HG03025 (cell line): ENCODE results near the gene TLCD1.
"Not testable (repeated sequence)": the region's sequence is repeated elsewhere in the genome, so short reads cannot be mapped to it uniquely, and the experiment has no call there.

ENCODE experiments used
- ATAC-seq: cut with Tn5 transposase; IDR thresholded peaks from one replicate; pipeline ENCODE4 v1.9.1; 2021; ENCODE audit warnings: mild to moderate bottlenecking, moderate library complexity; ENCODE audit not compliant: unreplicated experiment, low FRiP score

Gene TLCD1

DNA sequence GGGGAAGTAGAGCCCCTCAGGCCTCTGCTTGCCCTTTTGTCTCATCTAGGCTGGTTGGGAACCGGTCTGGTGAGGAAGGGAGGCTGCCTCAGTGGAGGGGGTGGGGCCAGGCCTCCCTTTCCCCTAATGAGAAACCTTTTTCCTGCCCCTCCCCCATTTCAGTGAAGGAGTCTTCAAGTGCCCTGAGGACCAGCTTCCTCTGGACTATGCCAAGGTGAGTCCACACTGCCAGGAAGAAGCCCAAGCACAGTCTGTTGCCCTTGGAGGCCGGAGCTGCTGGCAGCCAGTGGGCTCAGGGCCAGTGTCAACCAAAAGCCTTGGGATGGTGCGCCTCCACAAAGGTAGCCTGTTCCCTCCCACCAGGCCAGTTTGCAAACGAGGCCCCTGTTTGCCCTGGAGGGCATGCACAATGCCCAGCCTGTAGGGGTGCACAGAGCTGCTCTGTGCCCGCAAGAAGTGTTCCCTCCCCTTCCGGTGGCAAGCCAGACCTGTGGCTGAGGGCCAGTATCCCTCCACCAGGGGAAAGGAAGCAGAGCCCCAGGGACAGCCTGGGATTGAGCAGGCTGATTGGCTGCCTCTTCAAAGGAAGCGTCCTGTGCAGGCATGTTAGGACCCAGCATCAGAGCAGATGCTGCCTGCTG lies 21.1 kb upstream of the TLCD1 start:
- no peak for ATAC-seq

GRCh38 chr17:28746611-28747050 lies 20.6 kb upstream of the TLCD1 start:
- ATAC-seq: no peak

DNA sequence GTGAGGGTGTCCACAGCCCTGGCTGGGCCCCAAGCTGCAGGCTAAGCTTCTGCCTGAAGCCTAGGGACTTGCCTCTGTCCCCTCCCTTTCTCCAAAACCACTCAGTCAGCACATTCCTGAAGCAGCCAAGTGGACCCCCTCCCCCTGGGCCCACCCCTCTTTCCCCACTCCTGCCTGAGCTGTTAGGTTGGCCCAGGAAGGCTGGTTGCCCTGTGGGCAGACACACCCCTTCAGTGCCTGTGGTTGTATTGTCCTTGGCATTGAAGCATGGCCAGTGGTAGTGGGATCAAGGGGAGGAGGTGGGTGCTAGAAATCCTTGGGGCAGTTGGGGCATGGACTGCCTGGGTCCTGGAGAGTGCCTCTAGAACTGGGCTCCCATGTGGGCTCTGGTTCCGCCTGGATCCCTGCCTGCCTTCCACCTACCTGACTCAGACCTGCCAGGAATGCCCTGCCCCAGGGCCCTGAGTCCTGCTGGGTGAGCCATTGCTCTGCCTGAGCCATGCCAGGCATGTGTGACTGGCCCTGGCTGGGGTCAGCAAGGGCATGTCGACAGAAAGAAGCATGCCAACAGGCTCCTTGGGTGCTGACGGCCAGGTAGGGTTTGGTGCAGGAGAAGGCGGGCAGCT lies 19.9 kb upstream of the TLCD1 start:
- ATAC-seq: no peak

DNA sequence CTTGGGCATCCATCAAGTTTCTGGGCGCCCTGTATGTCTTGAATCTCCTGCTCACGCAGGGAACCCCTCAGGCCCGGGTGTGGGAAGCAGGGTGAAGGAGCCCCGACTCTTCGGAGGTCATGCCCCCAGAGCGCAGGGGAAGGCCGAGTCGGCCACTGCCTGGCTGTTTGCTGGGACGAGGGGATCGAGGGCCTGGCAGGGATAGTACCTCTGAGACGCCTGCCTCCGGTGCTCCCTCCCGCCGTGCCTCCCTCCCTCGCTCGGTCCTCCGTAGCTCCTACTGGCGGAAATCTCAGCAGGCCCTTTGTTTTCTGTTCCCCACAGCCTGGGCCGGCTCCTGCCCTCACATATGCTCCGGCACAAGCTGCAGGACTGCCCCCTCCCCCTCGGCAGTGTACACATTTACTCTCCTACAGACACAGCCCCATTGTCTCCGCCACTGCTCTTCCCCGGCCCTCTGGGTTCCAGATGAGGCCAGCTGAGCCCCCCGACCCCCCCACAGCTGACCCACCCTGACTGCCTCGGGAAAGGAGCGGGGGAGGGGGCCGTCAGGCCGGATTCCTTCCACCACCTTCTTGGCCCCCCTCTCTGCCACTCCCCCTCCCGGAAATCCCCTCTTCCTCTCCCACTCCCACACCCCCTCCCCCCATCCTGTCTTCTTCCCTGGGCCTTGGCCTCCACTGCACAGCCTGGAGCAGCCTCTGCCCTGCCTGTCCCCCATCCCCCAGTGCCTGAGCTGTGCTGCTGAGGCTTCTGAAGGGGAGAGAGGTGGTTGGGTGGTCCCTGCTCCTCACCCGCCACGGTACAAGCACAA lies 19.1 kb upstream of the TLCD1 start:
- no peak for ATAC-seq

DNA sequence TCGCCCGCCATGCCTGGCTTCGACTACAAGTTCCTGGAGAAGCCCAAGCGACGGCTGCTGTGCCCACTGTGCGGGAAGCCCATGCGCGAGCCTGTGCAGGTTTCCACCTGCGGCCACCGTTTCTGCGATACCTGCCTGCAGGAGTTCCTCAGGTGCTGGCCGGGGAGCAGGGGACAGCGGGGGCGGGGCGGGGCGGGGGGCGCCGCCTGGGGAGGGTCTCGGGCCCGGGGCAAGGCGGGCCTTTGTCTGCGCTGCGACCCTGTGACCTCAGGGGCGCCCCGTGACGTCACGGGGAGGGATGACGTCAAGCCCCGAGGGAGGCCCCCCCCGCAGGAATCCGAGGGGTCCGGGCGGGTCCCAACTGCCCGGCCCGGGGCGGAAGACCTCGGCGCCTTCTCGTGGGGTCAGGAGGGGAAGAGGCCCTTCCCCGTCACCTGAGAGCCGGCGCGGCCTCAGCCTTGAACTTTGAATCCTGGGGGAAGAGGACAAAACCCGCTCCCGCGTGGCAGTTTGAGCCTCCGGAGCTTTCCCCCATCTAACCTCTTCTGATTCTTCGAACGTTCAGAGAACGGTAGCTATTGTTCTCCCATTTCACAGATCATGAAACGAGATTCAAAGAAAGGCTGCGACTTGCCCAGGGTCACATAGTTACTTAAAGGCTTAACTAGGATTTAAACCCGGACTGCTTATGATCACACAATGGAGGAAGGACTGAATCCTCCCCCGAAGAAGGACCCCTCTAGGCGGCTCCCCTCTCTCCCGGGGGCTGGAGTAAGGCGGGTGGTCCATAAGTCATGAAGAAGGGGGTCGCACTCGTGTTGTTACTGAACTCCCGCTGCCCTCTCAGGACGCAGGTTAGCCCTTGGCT lies 18.3 kb upstream of the TLCD1 start:
- peak; percentile 9 for ATAC-seq

DNA sequence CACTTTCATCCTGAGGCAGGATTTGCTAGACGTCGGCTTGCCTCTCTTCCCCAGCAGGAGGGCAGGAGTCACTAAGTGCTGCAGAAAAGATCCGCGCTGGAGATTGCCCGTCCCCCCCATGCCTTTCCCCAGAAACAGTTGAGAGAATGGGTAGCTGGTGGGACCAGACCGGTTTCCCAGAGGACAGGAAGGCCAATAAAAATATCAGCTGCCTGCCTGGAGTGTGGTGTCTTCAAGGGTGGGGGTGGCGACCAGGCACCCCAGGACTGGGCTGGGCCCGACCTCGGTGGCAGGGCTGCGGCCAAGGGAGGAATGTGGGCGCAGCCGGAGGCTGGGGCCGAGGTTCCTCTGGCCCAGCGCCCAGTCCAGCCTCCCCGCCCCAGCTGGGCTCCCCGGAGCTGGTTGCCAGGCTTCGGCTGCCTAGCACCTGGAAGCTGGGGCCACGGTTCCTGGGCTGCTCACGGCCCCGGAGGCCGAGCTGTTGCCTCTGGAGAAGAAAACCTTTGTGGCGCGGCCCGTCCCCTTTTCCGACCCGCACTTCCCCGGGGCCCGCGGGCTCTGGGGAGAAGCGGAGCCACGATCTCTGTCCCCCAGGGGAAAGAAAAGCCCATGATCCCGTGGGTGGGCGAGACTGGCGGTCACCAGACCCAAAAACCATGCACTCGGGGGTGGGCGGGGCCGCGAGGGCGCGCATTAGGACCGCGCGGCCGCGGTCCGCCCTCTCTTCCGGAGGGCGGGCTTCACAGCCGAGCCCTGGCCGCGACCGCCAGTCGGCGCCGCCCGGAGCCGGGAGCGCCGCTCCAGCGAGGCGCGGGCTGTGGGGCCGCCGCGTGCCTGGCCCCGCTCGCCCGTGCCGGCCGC lies 17.4 kb upstream of the TLCD1 start, which contains the start of gene TRAF4:
Gene TRAF4 (plus strand): TSS at position 769 of the 861 bp plus-strand sequence. CDS start 102 bp downstream, outside the sequence.
- ATAC-seq: peak; percentile 43

DNA sequence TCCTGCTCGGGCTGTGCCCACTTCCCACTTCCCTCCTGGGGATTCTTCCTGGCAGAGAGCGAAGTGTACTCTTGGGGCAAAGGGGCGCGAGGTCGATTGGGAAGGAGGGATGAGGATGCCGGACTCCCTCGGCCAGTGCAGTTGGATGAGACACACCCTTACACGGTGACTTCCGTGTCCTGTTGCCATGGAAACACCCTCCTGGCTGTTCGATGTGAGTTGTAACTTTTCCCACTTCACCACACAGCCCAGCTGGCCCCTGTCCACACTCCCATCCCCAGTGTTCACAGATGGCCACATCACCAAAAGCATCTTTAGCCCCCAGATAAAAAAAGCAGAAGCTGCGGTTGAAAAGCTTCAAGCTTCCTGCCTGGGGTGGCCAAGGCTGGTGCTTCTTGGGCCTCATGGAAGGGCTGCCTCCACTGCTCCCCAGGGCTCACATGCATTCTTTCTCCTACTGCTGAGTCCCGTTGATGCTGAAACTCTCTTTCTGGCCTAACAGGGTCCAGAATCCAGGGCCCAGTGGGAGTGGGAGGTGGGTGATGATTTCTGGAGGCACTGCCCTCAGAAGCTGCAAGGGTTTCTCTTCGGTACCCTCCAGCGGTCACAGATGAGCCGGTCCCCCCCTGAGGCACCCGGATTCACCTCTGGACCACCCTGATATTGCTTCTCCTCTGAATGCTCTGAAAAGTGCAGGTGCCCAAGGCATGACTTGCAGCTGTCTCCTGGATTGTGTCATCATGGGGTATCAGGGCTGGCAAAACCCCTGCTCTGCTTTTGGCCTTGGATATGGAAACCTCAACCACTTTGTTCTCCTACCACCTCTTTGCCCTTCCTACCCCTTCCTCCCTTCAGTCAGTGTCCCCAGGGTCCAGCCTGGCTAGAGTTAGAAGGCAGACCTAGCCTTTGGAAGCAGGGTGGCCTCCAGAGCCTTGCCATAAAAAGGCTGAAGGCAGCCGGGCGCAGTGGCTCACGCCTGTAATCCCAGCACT lies 15.6 kb upstream of the TLCD1 start:
- no peak for ATAC-seq

DNA sequence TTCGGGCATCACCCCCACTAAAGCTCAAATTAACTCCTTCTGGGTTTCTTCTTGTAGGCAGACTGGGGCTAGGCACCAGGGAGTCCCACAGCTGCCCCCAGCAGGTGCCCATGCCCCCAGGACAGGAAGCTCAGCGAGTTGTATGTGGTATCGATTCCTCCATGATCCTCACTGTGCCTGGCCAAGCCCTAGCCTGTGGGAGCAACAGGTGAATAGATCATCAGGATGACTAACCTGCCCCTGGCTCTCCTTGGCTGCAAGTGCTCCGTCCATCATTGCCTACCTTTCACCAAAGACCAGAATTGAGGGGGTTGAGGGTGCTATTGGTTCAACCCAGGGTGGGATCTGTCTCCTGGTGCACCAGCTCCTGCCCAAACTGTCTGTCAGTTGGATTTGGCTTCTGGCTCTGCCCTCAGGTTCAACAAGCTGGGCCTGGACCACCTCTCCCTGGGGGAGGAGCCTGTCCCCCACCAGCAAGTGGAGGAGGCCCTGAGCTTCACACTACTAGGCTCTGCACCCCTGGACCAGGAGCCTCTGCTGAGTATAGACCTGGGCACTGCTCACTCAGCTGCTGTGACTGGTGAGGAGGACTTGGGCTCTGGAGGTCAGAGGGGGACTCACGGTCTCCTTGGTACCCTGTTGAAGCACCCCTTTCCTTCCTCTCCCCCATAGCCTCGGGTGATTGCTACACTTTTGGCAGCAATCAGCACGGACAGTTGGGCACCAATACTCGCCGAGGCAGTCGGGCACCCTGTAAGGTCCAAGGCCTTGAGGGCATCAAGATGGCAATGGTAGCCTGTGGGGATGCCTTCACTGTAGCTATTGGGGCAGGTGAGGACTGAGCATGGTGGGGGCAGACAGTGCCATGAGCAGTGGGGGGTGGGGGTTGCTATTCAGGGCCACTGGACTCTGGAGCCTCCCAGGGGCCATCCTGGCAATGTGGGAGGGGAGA lies 14.6 kb upstream of the TLCD1 start:
- ATAC-seq: no peak

GRCh38 chr17:28738680-28739384 lies 12.8 kb upstream of the TLCD1 start:
- no peak for ATAC-seq

DNA sequence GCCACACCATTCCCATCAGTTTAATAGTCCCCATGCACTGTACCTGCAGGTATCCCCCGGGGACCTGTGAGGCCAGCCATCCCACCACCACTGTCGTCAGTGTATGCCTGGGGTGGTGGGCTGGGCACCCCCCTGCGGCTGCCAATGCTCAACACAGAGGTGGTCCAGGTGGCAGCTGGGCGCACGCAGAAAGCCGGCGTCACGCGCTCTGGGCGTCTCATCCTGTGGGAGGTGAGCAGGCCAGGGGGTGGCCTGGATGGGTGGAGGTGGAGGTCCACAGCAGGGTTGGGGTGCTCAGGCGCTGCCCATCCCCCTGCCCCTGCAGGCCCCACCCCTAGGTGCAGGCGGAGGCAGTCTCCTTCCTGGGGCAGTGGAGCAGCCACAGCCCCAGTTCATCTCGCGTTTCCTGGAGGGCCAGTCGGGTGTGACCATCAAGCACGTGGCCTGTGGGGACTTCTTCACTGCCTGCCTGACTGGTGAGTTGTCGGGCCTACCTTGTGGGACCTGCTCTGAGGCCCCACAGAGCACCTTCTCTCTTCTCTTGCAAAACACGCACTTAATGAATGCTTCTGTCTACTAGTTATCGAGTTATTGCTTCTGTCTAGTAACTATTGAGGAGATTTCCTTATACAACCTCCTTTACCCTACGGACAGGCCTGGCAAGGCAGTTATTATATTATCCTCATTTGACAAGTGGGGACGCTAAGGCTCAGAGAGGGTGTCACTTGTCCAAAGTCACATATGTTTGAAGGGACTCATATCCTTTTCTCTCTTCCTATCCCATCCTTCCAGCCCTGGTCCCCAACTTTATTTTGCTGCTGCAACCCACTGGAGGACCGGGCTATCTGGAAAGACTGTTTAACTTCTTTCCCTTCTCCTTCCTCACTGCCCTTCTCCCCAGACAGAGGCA lies 12.0 kb upstream of the TLCD1 start:
- no peak for ATAC-seq

- ATAC-seq: no peak
Measured at GRCh38 chr17:28737316-28737715, 11.3 kb upstream of the TLCD1 start.

DNA sequence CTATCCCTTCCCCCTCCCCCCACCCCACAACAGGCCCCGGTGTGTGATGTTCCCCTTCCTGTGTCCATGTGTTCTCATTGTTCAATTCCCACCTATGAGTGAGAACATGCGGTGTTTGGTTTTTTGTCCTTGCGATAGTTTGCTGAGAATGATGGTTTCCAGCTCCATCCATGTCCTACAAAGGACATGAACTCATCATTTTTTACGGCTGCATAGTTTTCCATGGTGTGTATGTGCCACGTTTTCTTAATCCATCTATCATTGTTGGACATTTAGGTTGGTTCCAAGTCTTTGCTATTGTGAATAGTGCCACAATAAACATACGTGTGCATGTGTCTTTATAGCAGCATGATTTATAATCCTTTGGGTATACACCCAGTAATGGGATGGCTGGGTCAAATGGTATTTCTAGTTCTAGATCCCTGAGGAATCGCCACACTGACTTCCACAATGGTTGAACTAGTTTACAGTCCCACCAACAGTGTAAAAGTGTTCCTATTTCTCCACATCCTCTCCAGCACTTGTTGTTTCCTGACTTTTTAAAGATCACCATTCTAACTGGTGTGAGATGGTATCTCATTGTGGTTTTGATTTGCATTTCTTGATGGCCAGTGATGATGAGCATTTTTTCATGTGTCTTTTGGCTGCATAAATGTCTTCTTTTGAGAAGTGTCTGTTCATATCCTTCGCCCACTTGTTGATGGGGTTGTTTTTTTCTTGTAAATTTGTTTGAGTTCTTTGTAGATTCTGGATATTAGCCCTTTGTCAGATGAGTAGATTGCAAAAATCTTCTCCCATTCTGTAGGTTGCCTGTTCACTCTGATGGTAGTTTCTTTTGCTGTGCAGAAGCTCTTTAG lies 10.1 kb upstream of the TLCD1 start:
- not testable (repeated sequence) for ATAC-seq

GRCh38 chr17:28735242-28735722 lies 9.2 kb upstream of the TLCD1 start:
- no peak for ATAC-seq

DNA sequence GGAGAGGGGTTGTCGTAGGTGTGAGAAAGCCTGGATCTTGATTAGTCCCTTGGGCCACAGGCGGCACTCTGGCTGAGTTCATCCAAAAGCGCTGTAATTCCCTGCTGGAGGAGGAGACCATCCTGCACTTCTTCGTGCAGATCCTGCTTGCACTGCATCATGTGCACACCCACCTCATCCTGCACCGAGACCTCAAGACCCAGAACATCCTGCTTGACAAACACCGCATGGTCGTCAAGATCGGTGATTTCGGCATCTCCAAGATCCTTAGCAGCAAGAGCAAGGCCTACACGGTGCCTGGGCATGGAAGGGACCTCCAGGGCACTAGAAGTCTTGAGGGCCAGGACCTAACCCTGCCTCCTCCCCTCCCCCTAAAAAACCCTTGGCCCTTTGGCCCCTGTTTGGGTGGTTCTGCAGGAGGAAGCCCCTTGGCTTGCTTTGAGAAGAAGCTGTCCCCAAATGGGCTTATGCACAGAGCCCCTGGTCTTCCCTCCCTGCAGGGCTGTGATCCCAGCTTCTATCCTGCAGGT lies 8.7 kb upstream of the TLCD1 start:
- ATAC-seq: no peak
